Stimulated activated CD4-positive, alpha-beta T cell treated with anti-CD3 and anti-CD28 coated beads, Interleukin-1b, Interleukin-23, amount 100 ng/mL, for 24 hours (primary cell): ENCODE data around the gene ACO1.

Experiments
- DNase-seq, 4 experiments: peaks; one replicate each; pipeline ENCODE4 v3.0.0-alpha.2; 2020; ENCODE audit warnings: low read depth in 4 of 4, low spot score in 1 of 4

ACO1 gene

GRCh38 chr9:32419921-32420320 lies 35.5 kb downstream of the ACO1 start:
- no peak for DNase-seq

GRCh38 chr9:32422237-32422806 lies 37.9 kb downstream of the ACO1 start:
- DNase-seq: no peak

- DNase-seq: no peak
Observed at GRCh38 chr9:32423371-32423770, 38.9 kb downstream of the ACO1 start.

GRCh38 chr9:32424616-32425015 lies 40.2 kb downstream of the ACO1 start:
- DNase-seq: no peak

GRCh38 chr9:32426278-32426939 lies 42.0 kb downstream of the ACO1 start:
- DNase-seq: no peak

- no peak for DNase-seq
Observed at GRCh38 chr9:32427111-32427873, 42.8 kb downstream of the ACO1 start.

GRCh38 chr9:32430720-32431119 lies 46.3 kb downstream of the ACO1 start:
- DNase-seq: no peak

- DNase-seq: no peak
Observed at GRCh38 chr9:32431196-32431595, 46.8 kb downstream of the ACO1 start.

GRCh38 chr9:32431940-32432555 lies 47.6 kb downstream of the ACO1 start:
- DNase-seq: peak; percentile 1 to 21 (median 7)

GRCh38 chr9:32434892-32435291 lies 50.4 kb downstream of the ACO1 start:
- DNase-seq: no peak

GRCh38 chr9:32441678-32442077 lies 57.2 kb downstream of the ACO1 start:
- DNase-seq: no peak

- DNase-seq: no peak
Observed at GRCh38 chr9:32442433-32442832, 58.0 kb downstream of the ACO1 start.

GRCh38 chr9:32449969-32450368 lies 65.5 kb downstream of the ACO1 start:
- DNase-seq: no peak

- no peak for DNase-seq
Observed at GRCh38 chr9:32454280-32454679, 69.8 kb downstream of the ACO1 start.

- no peak for DNase-seq
Observed at GRCh38 chr9:32455738-32456137, 71.3 kb downstream of the ACO1 start.

- DNase-seq: no peak
Observed at GRCh38 chr9:32456564-32456963, 72.1 kb downstream of the ACO1 start.

- no peak for DNase-seq
Observed at GRCh38 chr9:32463500-32464293, 79.3 kb downstream of the ACO1 start.

- no peak for DNase-seq
Observed at GRCh38 chr9:32468740-32469139, 84.3 kb downstream of the ACO1 start.

- DNase-seq: no peak
Observed at GRCh38 chr9:32472344-32472743, 87.9 kb downstream of the ACO1 start.

GRCh38 chr9:32483343-32483742 lies 98.9 kb downstream of the ACO1 start:
- DNase-seq: no peak
